ENCODE results near the gene PCDH1.

Gene PCDH1

GRCh38 chr5:141805874-141806595 is 72.2 kb downstream of the PCDH1 start:
- DNase-seq, result no peak

GRCh38 chr5:141804475-141804874 is 73.7 kb downstream of the PCDH1 start:
- no peak for DNase-seq
